MM.1S (cell line): ENCODE data around the gene GPR27.

ENCODE experiments used
- EZH2 ChIP-seq: fragments of 300-600 bp; sonication (generic); optimal IDR thresholded peaks from 2 replicates; pipeline ENCODE3; 2017; ENCODE audit warnings: low read depth, mild to moderate bottlenecking, antibody characterized with exemption, low read length, mixed read lengths
- EZH2phosphoT487 ChIP-seq: fragments of 300-600 bp; sonication (generic); IDR thresholded peaks from 2 replicates; pipeline ENCODE4 v1.6.1; 2018; ENCODE audit warnings: antibody characterized with exemption, low read length
- TF ChIP-seq, protein P1 (sequence below): fragments of 300-600 bp; sonication (generic); IDR thresholded peaks from 2 replicates; pipeline ENCODE4 v1.5.1; 2016; ENCODE audit warnings: antibody characterized with exemption, low read length, mixed read lengths

- TF ChIP-seq, protein P1, sequence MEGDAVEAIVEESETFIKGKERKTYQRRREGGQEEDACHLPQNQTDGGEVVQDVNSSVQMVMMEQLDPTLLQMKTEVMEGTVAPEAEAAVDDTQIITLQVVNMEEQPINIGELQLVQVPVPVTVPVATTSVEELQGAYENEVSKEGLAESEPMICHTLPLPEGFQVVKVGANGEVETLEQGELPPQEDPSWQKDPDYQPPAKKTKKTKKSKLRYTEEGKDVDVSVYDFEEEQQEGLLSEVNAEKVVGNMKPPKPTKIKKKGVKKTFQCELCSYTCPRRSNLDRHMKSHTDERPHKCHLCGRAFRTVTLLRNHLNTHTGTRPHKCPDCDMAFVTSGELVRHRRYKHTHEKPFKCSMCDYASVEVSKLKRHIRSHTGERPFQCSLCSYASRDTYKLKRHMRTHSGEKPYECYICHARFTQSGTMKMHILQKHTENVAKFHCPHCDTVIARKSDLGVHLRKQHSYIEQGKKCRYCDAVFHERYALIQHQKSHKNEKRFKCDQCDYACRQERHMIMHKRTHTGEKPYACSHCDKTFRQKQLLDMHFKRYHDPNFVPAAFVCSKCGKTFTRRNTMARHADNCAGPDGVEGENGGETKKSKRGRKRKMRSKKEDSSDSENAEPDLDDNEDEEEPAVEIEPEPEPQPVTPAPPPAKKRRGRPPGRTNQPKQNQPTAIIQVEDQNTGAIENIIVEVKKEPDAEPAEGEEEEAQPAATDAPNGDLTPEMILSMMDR = no peak
- TF ChIP-seq EZH2phosphoT487 (no peak), EZH2 (no peak)
These were observed 28.2 kb upstream of the GPR27 start, which contains the start of gene EIF4E3 for GRCh38 chr3:71725271-71725991.
